Cardiac septum (tissue), 1 donor: ENCODE results near the gene SMPDL3B. TPM values are rescaled to one million over a fixed set of nuclear protein-coding genes. Genes with fewer than 3 reads are reported as not detected.

Experiments used
- DNase-seq: peaks from one replicate; pipeline ENCODE4 v3.0.0-alpha.2; 2020; ENCODE audit warnings: low spot score
- intact Hi-C: fragments of 100-400 bp; cut with DNase I; formaldehyde crosslinking; loops from one replicate; pipeline ENCODE4 v1.14.0; 2022
- long read RNA-seq: library from polyadenylated mRNA; unstranded; transcript quantifications from one replicate; pipeline ENCODE4 v2.0.0, GENCODE V29; 2021
- total RNA-seq: library from RNA; stranded (reverse); fragmentation: NEBNext Ultra II Directional; extraction: Animal tissue kit (Norgen Biotek cat#: 25700); gene quantifications from one replicate; pipeline ENCODE4 v1.2.1, GENCODE V29; 2021
- donor health status: DM: no; HTN: no; CAD: no.

SMPDL3B gene
- not detected for total RNA-seq
- long read RNA-seq: 0 reads

- intact Hi-C loops: no loop called here
These were observed at the start of gene SMPDL3B for GRCh38 chr1:27934818-27935549. Gene SMPDL3B (plus strand): TSS chr1:27935000. CDS start chr1:27935184, 184 bp downstream.

GRCh38 chr1:27885114-27885528 is 49.7 kb upstream of the SMPDL3B start:
- no peak for DNase-seq
- intact Hi-C loops: no loop called here

More at GRCh38 chr1:27934818-27935549, at the start of gene SMPDL3B:
- no peak for DNase-seq

- intact Hi-C loops: no loop called here
- no peak for DNase-seq
These were observed 49.0 kb upstream of the SMPDL3B start for GRCh38 chr1:27885621-27886352.

DNA sequence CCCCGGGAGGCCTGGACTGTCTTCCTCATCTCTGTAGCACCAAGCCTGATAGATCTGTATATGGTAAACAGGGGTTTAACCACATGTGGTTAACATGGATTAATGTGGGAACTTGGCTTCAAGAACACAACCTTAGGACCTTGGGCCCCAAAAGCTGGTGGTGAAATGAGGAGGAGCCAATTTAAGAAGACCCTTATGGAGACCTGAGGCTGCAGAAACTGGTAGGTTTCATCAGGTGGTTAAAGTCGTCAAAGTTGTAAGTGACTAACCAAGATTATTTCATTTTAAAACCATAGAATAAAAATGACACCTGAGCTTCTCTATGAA is 48.5 kb upstream of the SMPDL3B start:
- DNase-seq: no peak
- intact Hi-C loops: no loop called here

DNA sequence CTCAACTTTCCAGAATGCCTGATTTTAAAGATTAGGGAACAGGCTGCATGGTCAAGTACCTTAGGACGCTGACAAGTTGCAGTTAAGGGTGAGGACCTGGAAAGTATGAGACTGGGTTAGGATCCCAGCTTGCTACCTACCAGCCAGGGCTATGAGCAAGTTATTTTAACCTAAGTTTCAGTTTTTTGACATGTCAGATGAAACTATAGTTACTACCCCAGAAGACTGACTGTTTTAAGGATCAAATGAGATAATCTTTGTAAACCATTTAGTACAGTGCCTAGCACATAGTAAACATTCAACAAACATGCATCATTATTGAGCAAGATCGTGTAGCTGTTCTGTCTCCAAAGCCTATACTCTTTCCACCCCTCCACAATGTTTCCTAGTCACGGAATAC is 48.1 kb upstream of the SMPDL3B start:
- DNase-seq: no peak
- intact Hi-C loops: no loop called here

DNA sequence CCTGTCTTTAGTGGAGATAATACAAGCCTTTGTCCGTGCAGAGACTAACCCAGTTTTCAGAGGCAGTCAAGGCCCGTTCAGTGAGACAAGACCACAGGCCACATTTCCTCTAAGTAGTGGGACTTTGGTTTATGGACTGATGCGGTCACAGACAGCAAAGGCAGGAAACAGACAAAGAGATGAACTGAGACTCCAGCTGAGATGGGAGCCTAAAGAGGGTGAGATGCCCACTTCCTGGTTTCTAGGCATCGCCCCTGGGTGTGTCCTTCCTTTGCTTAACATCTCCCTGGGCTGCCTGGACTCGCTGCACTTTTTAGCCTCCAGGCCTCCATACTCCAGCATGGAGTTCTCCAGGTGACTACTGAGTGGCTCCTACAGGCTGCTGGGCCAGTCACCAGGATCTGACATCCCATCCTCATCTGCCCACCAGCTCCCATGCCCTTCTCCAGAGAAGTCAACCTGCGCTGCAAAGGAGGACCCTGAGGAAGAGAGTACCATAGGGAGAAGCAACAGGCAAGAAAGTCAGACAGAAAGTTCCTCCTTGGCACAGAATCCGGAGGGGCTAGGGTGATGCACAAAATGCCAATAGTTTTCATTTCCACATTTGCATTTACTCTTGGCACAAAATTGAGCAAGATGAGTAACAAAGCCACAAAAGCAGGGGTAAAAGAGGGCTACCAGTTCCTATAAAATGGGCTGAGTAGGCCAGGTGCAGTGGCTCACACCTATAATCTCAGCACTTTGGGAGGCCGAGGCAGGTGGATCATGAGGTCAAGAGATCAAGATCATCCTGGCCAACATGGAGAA is 47.4 kb upstream of the SMPDL3B start:
- intact Hi-C loops: no loop called here
- DNase-seq: no peak

GRCh38 chr1:27889506-27889905 is 45.3 kb upstream of the SMPDL3B start:
- intact Hi-C loops: no loop called here
- no peak for DNase-seq

DNA sequence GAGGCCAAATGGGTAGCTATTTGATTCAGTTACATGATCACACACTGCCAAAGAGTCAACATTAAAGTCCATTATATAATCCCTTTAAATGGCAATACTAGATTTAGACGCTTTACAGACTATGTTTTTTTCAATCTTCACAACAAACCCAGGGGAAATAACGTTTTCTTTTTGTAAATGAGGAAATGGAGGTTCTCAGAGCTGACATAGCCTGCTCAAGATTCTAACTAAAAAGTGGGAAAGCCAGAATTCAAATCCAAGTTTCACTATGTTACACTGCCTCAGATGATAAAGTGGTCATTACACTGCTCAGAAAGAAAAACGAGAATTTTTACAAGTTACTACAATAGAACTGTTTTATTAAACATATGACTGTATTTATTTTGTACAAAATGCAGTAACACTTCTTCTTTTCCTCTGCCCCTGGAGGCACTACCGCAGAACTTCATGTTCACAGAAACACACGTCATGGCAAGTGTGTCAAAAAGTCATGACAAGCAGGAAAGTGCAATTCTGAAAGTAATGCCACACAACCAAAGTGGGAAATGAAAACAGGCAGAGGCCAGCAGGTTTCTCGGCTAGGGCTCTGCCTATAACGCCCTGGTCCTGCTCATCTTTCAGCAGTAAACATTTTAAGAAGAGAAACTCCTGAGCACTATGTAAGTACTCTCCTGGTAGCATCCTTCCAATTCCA is 43.5 kb upstream of the SMPDL3B start:
- intact Hi-C loops: no loop called here
- DNase-seq: no peak

GRCh38 chr1:27894521-27894920 is 40.3 kb upstream of the SMPDL3B start:
- intact Hi-C loops: no loop called here
- no peak for DNase-seq

DNA sequence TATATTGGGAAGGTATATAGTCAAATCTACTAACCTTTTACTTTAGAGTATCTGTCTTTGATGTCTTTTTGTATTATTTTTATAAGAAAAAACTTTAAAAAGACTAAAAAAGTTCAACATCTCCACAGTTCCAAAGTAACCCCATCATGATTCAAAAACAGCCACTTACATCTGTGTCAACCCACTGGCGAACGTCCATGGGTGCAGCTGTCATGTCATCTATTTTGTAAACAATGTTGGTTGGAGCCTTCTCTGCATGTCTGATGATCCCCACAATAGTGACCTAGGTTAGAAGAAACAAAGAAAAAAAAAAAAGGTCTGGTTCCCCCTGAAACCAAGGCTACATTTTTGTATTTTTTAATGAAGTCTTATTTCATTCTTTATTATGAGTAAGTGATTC is 28.0 kb upstream of the SMPDL3B start:
- no peak for DNase-seq
- intact Hi-C loops: no loop called here

DNA sequence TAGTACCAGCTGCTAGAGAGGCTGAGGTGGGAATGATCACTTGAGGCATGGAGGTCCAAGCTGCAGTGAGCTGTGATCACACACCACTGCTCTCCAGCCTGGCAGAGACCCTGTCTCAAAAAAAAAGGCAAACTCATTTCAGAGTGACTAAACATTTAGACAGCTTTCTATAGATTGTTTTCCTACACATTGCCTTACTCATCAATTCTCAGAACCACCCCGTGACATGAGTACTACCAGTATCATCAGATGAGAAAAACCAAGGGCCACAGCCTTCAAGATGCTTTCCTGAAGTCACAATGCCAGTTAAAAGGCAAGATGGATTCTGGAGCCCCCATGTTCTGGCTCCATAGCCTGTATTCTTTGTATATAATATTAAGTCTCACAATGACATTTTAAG is 22.4 kb upstream of the SMPDL3B start:
- intact Hi-C loops: no loop called here
- no peak for DNase-seq

- intact Hi-C loops: no loop called here
- DNase-seq: no peak
These were observed 19.7 kb upstream of the SMPDL3B start for GRCh38 chr1:27915082-27915575.

DNA sequence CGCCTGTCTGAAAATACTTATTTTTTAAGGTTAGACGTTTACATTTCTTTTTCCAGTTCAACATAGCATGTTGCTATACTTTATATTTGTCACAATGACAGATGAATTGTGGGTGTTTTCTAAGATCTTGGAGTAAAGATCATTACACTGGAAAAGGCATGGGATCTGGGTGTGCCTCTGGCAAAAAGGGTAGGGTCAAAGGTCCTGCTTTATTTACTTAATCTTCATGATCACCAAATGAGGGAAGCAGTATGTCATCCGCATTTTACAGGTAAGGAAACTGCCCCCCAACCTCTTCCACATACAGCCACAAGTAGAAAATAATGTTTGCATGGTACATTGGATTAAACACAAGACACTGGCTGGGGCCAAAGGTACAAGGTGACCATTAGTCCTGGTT is 12.5 kb upstream of the SMPDL3B start:
- no peak for DNase-seq
- intact Hi-C loops: no loop called here

DNA sequence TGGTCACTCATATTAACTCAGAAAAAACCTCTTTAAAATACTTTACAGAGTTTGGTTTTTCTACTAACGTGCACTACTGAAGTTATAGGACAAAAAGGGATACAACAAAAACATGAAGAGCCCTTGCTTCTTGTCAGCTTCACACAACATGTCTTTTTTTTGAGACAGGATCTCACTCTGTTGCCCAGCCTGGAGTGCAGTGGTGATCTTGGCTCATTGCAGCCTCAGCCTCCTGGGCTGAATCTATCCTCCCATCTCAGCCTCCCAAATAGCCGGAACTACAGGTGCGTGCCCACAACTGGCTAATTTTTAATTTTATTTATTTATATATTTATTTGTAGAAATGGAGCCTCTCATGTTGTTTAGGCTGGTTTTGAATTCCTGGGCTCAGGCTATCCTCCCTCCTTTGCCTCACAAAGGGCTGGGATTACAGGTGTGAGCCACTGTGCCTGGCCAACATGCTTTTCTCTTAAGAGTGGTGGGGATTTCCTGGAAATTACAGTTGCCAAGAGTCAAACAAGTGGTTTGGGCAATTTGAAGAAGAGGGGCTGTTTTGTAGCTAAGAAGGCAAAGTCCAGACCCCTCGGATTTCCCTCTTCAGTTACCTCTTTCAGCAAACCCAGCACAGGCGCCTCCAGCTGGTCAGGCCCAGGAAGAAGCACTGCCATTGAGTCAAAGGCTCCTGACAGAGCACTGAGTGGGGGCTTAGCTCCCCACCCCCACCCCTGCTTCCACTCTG is 6.4 kb upstream of the SMPDL3B start:
- intact Hi-C loops: no loop called here
- DNase-seq: no peak

DNA sequence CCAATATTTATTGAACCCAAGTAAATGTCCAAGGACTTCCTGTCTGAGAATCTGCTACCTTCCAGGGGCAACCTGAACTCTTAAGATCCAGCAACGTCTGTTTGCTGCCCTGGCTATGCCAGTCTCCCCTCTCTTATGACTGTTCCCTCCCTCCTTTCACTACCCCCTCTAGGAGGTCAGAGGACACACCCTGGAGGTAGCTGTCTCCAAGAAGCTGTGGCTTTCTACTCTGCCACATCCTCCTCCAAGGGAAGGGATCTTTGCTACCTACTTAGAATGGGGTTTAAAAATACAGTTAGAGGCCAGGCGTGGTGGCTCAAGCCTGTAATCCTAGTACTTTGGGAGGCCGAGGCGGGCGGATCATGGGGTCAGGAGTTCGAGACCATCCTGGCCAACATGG is 3.6 kb upstream of the SMPDL3B start:
- intact Hi-C loops: no loop called here
- no peak for DNase-seq

- DNase-seq: no peak
- intact Hi-C loops: no loop called here
These were observed 3.0 kb upstream of the SMPDL3B start for GRCh38 chr1:27931759-27932158.

GRCh38 chr1:27935721-27936120 is 921 bp downstream of the SMPDL3B start:
- no peak for DNase-seq
- intact Hi-C loops: no loop called here

DNA sequence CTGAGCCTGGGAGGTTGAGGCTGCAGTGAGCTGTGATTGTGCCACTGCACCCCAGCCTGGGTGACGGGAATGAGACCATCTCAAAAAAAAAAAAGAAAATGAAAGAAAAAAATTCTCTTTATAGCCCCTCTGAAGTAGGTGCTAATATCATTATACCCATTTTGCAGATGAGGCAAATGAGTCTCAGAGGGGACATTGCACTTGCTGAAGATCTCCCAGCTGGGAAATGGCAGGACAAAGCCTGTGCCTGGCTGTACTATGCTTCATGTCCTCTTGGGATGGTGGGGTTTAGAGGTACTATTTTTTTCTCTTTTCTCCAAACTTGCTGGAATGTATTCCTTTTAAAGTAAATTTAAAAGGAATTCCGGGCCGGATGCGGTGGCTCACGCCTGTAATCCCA is 1.6 kb downstream of the SMPDL3B start:
- DNase-seq: no peak
- intact Hi-C loops: no loop called here

DNA sequence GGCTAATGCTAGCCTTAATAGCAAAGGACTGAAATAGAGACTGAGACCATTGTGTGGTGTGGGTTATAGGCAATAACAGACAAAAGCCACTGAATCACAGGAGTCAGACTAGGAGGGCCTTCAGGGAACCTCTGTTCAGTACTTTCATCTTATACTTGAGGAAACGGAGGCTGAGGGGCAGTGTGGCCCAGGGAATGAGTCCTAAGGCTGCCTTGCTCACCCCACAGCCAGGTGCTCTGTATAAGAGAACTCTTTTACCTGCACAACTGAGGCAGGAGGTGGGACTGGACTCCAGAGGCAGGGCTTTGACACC is 2.7 kb downstream of the SMPDL3B start:
- DNase-seq: no peak
- intact Hi-C loops: no loop called here
